ENCODE data around the gene SLC38A1. TPM values are rescaled to one million over a fixed set of nuclear protein-coding genes. Genes with fewer than 3 reads are reported as not detected.
"Not testable (repeated sequence)": the region's sequence is repeated elsewhere in the genome, so short reads cannot be mapped to it uniquely, and the experiment has no call there.

Gene SLC38A1
- total and polyA plus RNA-seq, 2 donors from 2014 or later: 13.3 to 124 TPM

GRCh38 chr12:46296822-46297221 lies 28.0 kb upstream of the SLC38A1 start:
- no peak for TF ChIP-seq CTCF (IDR thresholded peaks at IDR 0.05; ENCODE audit: borderline replicate concordance, extremely low read depth, insufficient read depth)

GRCh38 chr12:46292754-46293402 lies 24.0 kb upstream of the SLC38A1 start:
- intact Hi-C loops (cut with DNase I): no loop called here
- Histone ChIP-seq H3K4me1 (ENCODE audit: control insufficient read depth in 2 of 3, insufficient read depth in 2 of 3, low read depth in 1 of 3, low read length in 3 of 3) (no peaks in the 10 kb centered on the region), H3K36me3 (ENCODE audit: control insufficient read depth in 2 of 3, insufficient read depth in 3 of 3, low read length in 3 of 3) (no peaks in the 10 kb centered on the region), H3K27me3 (ENCODE audit: control insufficient read depth, insufficient read depth, low read length) (no peaks in the 10 kb centered on the region), H3K9ac (ENCODE audit: low read length in 3 of 3) (no peak overlapping the region), H3K27ac (ENCODE audit: low read depth in 2 of 2, low read length in 2 of 2) (no peak overlapping the region), H3K4me3 (ENCODE audit: low read length in 3 of 3) (no peak overlapping the region), H3K9me3 (ENCODE audit: control insufficient read depth in 2 of 3, insufficient read depth in 1 of 3, low read length in 3 of 3) (peaks cover 0 to 2% (median 0%) of the 10 kb centered on the region in 3 donors)
- no peak for FAIRE-seq
- TF ChIP-seq CTCF (IDR thresholded peaks at IDR 0.05; ENCODE audit: borderline replicate concordance, extremely low read depth, insufficient read depth): no peak
- no peak for DNase-seq

More at GRCh38 chr12:46296822-46297221, 28.0 kb upstream of the SLC38A1 start:
- Histone ChIP-seq H3K4me3 (ENCODE audit: low read length in 3 of 3) (no peak overlapping the region), H3K9me3 (ENCODE audit: control insufficient read depth in 2 of 3, insufficient read depth in 1 of 3, low read length in 3 of 3) (peaks cover 0 to under 1% (median 0%) of the 10 kb centered on the region in 3 donors), H3K9ac (ENCODE audit: low read length in 3 of 3) (no peak overlapping the region), H3K4me1 (ENCODE audit: control insufficient read depth in 2 of 3, insufficient read depth in 2 of 3, low read depth in 1 of 3, low read length in 3 of 3) (no peaks in the 10 kb centered on the region), H3K36me3 (ENCODE audit: control insufficient read depth in 2 of 3, insufficient read depth in 3 of 3, low read length in 3 of 3) (no peaks in the 10 kb centered on the region), H3K27ac (ENCODE audit: low read depth in 2 of 2, low read length in 2 of 2) (no peak overlapping the region), H3K27me3 (ENCODE audit: control insufficient read depth, insufficient read depth, low read length) (no peaks in the 10 kb centered on the region)
- DNase-seq: no peak
- intact Hi-C loops (cut with DNase I): no loop called here
- no peak for FAIRE-seq

GRCh38 chr12:46291953-46292352 lies 23.1 kb upstream of the SLC38A1 start:
- H3K9me3 ChIP-seq (ENCODE audit: control insufficient read depth in 2 of 3, insufficient read depth in 1 of 3, low read length in 3 of 3); H3K36me3 ChIP-seq (ENCODE audit: control insufficient read depth in 2 of 3, insufficient read depth in 3 of 3, low read length in 3 of 3); H3K27ac ChIP-seq (ENCODE audit: low read depth in 2 of 2, low read length in 2 of 2); DNase-seq; H3K27me3 ChIP-seq (ENCODE audit: control insufficient read depth, insufficient read depth, low read length); H3K4me1 ChIP-seq (ENCODE audit: control insufficient read depth in 2 of 3, insufficient read depth in 2 of 3, low read depth in 1 of 3, low read length in 3 of 3); FAIRE-seq; intact Hi-C loops (cut with DNase I); H3K9ac ChIP-seq (ENCODE audit: low read length in 3 of 3); H3K4me3 ChIP-seq (ENCODE audit: low read length in 3 of 3): not testable (repeated sequence)

GRCh38 chr12:46285177-46285576 lies 16.3 kb upstream of the SLC38A1 start:
- peaks cover 0 to 17% (median 11%) of the 10 kb centered on the region in 3 donors for H3K9me3 ChIP-seq (ENCODE audit: control insufficient read depth in 2 of 3, insufficient read depth in 1 of 3, low read length in 3 of 3)
- H3K4me3 ChIP-seq (ENCODE audit: low read length in 3 of 3); FAIRE-seq; H3K27ac ChIP-seq (ENCODE audit: low read depth in 2 of 2, low read length in 2 of 2); H3K9ac ChIP-seq (ENCODE audit: low read length in 3 of 3); H3K36me3 ChIP-seq (ENCODE audit: control insufficient read depth in 2 of 3, insufficient read depth in 3 of 3, low read length in 3 of 3); DNase-seq; H3K27me3 ChIP-seq (ENCODE audit: control insufficient read depth, insufficient read depth, low read length); H3K4me1 ChIP-seq (ENCODE audit: control insufficient read depth in 2 of 3, insufficient read depth in 2 of 3, low read depth in 1 of 3, low read length in 3 of 3); intact Hi-C loops (cut with DNase I): not testable (repeated sequence)
